ENCODE results near the gene INHBC.
"Not testable (repeated sequence)": the region's sequence is repeated elsewhere in the genome, so short reads cannot be mapped to it uniquely, and the experiment has no call there.

The INHBC gene, protein sequence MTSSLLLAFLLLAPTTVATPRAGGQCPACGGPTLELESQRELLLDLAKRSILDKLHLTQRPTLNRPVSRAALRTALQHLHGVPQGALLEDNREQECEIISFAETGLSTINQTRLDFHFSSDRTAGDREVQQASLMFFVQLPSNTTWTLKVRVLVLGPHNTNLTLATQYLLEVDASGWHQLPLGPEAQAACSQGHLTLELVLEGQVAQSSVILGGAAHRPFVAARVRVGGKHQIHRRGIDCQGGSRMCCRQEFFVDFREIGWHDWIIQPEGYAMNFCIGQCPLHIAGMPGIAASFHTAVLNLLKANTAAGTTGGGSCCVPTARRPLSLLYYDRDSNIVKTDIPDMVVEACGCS

GRCh38 chr12:57434517-57435223 lies at the start of gene INHBC:
INHBC (plus strand) TSS chr12:57434784; CDS start chr12:57434887, 103 bp downstream.
- no peak for DNase-seq

DNA sequence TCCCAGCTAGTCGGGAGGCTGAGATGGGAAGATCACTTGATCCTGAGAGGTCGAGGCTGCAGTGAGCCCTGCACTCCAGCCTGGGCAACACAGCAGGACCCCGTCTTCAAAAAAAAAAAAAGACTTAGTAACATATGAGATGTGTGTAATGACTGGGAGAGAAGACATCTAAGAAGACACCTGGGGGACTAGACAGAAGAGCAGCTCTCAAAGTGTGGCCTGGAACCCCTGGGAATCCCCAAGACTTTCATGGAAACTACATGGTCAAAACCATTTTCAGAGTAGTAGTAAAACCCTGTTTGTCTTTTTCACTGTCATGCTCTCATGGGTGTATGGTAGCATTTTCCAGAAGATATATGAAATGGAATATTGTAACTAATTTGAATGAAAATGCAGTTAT lies 49.0 kb upstream of the INHBC start:
- DNase-seq: no peak

DNA sequence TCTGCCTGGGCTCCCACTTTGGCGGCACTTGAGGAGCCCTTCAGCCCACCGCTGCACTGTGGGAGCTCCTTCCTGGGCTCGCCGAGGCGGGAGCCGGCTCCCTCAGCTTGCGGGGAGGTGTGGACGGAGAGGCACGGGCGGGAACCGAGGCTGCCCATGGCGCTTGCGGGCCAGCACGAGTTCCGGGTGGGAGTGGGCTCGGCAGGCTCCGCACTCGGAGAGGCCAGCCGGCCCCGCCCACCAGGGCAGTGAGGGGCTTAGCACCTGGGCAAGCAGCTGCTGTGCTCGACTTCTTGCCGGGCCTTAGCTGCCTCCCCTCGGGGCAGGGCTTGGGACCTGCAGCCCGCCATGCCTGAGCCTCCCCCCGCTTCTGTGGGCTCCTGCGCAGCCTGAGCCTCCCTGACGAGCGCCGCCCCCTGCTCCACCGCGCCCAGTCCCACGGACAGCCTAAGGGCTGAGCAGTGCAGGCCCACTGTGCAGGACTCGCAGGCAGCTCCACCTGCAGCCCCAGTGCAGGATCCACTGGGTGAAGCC lies 48.3 kb upstream of the INHBC start:
- no peak for DNase-seq

GRCh38 chr12:57388425-57388824 lies 46.2 kb upstream of the INHBC start:
- DNase-seq: no peak

- DNase-seq: no peak
These were observed 45.6 kb upstream of the INHBC start for GRCh38 chr12:57389033-57389432.

- DNase-seq: no peak
These were observed 44.4 kb upstream of the INHBC start for GRCh38 chr12:57390174-57390573.

DNA sequence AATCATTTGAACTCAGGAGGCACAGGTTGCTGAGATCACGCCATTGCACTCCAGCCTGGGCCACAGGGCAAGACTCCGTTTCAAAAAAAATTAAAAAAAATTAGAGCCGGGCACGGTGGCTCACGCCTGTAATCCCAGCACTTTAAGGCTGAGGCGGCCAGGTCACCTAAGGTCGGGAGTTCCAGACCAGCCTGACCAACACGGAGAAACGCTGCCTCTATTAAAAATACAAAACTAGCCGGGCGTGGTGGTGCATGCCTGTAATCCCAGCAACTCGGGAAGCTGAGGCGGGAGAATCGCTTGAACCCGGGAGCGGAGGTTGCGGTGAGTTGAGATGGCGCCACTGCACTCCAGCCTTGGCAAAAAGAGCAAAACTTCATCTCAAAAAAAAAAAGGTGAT lies 39.5 kb upstream of the INHBC start:
- no peak for DNase-seq

DNA sequence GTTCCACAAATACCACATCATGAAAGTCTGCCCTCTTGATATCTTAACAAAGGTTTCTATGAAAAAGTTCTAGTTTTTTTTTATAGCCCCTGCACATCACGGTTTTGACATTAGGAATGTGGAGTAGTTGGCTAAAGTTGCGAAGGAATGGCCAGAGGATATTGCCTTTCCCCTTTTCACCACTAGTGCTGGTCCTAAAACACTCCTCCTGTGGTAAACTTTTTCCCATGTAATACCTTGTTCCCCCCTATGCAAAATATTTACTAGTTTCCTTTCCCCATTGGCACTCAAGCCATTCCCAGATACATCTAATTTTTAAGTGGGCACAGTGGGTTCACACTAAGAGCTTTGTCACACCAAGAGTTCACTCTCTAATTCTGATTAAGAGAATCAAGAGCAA lies 37.1 kb upstream of the INHBC start:
- no peak for DNase-seq

- DNase-seq: not testable (repeated sequence)
These were observed 34.7 kb upstream of the INHBC start for GRCh38 chr12:57399718-57400463.

- no peak for DNase-seq
These were observed 33.4 kb upstream of the INHBC start for GRCh38 chr12:57401165-57401564.

GRCh38 chr12:57402156-57402555 lies 32.4 kb upstream of the INHBC start:
- DNase-seq: not testable (repeated sequence)

DNA sequence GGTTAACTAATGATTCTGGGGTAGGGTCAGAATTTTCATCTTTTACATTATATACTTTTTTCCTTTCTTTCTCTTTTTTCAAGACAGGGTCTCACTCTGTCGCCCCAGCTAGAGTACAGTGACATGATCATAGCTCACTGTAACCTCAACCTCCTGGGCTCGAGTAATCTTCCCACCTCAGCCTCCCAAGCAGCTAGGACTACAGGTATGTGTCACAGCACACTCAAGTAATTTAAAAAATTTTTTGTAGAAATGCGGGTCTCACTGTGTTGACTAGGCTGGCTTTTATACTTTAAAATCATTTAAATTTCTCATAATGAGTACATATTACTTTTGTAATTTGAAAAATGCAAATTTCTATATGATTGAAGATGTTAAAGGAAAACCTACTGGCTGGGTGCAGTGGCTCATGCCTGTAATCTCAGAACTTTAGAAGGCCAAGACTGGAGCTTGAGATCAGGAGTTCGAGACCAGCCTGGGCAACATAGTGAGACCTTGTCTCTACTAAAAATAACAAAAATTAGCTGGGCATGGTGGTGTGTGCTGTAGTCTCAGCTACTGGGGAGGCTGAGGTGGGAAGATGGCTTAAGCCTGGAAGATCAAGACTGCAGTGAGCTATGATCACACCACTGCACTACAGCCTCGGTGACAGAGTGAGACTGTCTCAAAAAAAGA lies 29.5 kb upstream of the INHBC start:
- no peak for DNase-seq

- DNase-seq: no peak
These were observed 24.1 kb upstream of the INHBC start for GRCh38 chr12:57410534-57410933.

- not testable (repeated sequence) for DNase-seq
These were observed 20.4 kb upstream of the INHBC start for GRCh38 chr12:57414160-57414559.

- DNase-seq: no peak
These were observed 19.5 kb upstream of the INHBC start for GRCh38 chr12:57415088-57415487.

DNA sequence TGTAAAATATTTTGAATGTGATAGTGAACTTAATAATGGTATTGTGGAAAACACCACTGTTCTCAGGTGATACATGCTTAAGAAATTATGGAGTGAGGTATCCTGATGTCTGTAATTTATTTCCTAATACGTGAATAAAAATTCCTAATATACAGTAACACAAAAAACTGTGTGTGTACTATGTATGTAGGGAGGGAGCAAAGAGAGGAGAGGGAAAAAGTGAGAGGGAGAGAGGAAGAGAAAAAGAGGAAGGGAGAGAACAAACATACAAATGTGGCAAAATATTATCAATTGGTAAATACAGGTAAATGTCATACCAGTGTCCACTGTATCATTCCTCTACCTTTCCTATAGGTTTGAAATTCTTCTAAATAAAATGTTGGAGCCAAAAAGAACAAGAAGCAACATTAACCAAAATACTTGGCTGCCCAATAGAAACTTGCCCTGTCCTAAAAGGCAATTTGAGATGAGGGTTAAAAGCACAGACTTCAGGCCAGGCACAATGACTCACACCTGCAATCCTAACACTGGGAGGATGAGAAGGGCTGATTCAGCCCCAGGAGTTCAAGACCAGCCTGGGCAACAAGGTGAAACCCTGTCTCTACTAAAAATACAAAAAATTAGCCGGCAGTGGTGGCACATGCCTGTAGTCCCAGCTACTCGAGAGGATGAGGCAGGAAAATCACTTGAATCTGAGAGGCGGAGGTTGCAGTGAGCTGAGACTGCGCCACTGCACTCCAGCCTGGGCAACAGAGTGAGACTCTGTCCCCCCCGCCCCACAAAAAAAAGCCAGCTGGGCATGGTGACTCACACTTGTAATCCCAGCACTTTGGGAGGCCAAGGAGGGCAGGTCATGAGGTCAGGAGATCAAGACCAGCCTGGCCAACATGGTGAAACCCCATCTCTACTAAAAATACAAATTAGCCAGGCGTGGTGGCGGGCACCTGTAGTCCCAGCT lies 18.3 kb upstream of the INHBC start:
- DNase-seq: no peak

- DNase-seq: no peak
These were observed 16.3 kb upstream of the INHBC start for GRCh38 chr12:57418255-57418654.

- no peak for DNase-seq
These were observed 15.1 kb upstream of the INHBC start for GRCh38 chr12:57419495-57419894.

DNA sequence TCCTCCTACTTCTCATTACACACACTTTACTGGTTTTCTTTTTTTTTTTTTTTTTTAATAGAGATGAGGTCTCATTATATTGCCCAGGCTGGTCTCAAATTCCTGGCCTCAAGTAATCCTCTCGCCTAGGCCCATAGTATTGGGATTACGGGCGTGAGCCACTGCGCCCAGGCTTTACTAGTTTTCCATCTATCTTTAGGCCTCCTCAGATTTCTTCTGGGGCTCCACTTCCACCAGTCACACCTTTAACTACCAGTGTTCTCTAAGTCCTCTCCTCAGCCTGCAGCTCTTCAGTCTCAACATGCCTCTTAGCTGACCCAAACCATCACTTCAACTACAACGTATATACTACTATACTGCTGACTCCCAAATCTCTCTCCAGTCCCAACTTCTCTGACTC lies 14.1 kb upstream of the INHBC start:
- no peak for DNase-seq

- not testable (repeated sequence) for DNase-seq
These were observed 7.6 kb upstream of the INHBC start for GRCh38 chr12:57426948-57427347.

- no peak for DNase-seq
These were observed 5.6 kb upstream of the INHBC start for GRCh38 chr12:57428965-57429364.

Data from NCI-H748 treated with DMSO at 0.1 percent for 48 hours (cell line).